Brain microvascular endothelial cell (primary cell): ENCODE results near the gene EPN2.
A peak's percentile ranks its signal among the peaks of the same experiment; 100 is the strongest.

Experiments
- DNase-seq: peaks from one replicate; pipeline ENCODE4 v3.0.0-alpha.2; 2020
- H3K27ac ChIP-seq: fragments of 250-450 bp; sonication (Bioruptor Pico); 2 replicates; pipeline ENCODE4 v1.5.1; 2020; ENCODE audit warnings: mild to moderate bottlenecking, moderate library complexity
- H3K27me3 ChIP-seq: fragments of 250-450 bp; sonication (Bioruptor Pico); replicated peaks from 2 replicates; pipeline ENCODE4 v1.5.1; 2020; ENCODE audit warnings: mild to moderate bottlenecking
- H3K36me3 ChIP-seq: fragments of 250-450 bp; sonication (Bioruptor Pico); replicated peaks from 2 replicates; pipeline ENCODE4 v1.5.1; 2020; ENCODE audit warnings: mild to moderate bottlenecking
- H3K4me3 ChIP-seq: 2 replicates; pipeline ENCODE4 v1.5.1; 2011; ENCODE audit warnings: low read depth, mild to moderate bottlenecking, control low read depth, low read length, moderate library complexity
- in situ Hi-C: cut with HindIII; loops from 2 replicates; pipeline ENCODE4 v1.10.0; 2017; ENCODE audit warnings: low sequenced_read_pairs, low pct_ligation_motif_present
- TF ChIP-seq, protein P1 (sequence below): IDR thresholded peaks from 2 replicates; pipeline ENCODE4 v1.5.1; 2011; ENCODE audit warnings: low read depth, mild to moderate bottlenecking, moderate library complexity, low read length, control low read depth, inconsistent platforms; ENCODE audit errors: missing control alignments

Gene EPN2

GRCh38 chr17:19335951-19336631, 98.9 kb downstream of the EPN2 start:
- no peak overlapping the region for H3K4me3 ChIP-seq
- no peak overlapping the region for H3K27ac ChIP-seq
- in situ Hi-C loops = no loop called here
- DNase-seq = no peak
- TF ChIP-seq, protein P1, sequence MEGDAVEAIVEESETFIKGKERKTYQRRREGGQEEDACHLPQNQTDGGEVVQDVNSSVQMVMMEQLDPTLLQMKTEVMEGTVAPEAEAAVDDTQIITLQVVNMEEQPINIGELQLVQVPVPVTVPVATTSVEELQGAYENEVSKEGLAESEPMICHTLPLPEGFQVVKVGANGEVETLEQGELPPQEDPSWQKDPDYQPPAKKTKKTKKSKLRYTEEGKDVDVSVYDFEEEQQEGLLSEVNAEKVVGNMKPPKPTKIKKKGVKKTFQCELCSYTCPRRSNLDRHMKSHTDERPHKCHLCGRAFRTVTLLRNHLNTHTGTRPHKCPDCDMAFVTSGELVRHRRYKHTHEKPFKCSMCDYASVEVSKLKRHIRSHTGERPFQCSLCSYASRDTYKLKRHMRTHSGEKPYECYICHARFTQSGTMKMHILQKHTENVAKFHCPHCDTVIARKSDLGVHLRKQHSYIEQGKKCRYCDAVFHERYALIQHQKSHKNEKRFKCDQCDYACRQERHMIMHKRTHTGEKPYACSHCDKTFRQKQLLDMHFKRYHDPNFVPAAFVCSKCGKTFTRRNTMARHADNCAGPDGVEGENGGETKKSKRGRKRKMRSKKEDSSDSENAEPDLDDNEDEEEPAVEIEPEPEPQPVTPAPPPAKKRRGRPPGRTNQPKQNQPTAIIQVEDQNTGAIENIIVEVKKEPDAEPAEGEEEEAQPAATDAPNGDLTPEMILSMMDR = no peak
- no peaks in the 10 kb centered on the region for H3K27me3 ChIP-seq
- no peaks in the 10 kb centered on the region for H3K36me3 ChIP-seq

DNA sequence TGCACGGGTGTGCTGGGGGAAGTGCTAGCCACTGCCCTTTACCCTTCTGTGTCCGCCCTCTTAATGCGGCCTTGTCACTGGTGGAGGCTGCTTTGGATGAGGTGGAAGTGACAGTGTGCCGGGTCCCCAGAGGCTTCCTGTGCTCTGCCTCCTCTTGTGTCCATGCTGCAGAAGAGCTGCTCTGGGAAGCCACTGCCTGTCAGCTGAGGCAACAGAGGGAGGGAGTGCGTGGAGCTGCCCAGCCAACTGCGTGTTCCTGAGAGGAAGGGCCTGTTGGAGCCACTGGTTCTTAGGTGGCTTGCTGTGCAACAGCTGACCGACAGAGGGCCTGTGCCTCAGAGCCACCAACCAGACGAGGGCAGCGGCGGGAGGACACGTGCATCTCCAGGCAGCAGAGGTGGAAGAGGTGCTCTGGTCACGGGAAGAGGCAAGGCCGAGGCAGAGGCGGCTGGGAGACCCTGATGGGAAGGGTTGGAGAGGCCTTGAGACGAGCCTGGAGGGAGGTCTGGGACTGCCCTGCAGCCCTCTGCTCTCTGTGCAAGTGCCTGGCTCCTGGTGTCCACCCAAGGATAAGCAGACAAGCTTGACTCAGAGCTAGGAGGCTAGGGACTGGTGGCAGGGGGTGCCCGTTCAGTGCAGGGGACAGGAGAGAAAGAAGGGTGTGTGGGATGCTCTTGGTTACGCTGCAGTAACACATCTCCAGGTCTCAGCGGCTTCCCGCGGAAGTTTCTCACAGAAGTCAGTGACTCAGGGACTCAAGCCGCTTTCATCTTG, 100.0 kb downstream of the EPN2 start:
- TF ChIP-seq, protein P1 = peak; percentile 93
- Histone ChIP-seq H3K36me3 (no peaks in the 10 kb centered on the region), H3K27me3 (no peaks in the 10 kb centered on the region), H3K4me3 (no peak overlapping the region), H3K27ac (no peak overlapping the region)
- in situ Hi-C loops = no loop called here
- DNase-seq = peak; percentile 57

DNA sequence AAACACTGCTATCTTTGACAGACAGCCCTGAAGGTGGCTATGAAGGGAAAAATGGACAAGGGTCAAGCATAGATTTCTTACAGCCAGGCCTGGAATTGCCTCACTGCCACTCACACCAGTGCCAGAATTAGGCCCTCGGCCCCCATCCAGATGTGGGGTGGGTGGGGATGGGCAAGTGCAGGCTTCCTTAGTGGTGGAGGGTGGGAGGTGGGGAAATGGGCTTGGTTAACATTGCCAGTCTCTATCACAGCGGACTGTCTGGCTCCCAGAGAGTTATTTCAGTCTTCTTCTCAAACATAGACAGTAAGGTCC, 100.5 kb downstream of the EPN2 start:
- TF ChIP-seq, protein P1 = no peak
- Histone ChIP-seq H3K27ac (no peak overlapping the region), H3K4me3 (no peak overlapping the region), H3K27me3 (no peaks in the 10 kb centered on the region), H3K36me3 (no peaks in the 10 kb centered on the region)
- in situ Hi-C loops = no loop called here
- DNase-seq = no peak

DNA sequence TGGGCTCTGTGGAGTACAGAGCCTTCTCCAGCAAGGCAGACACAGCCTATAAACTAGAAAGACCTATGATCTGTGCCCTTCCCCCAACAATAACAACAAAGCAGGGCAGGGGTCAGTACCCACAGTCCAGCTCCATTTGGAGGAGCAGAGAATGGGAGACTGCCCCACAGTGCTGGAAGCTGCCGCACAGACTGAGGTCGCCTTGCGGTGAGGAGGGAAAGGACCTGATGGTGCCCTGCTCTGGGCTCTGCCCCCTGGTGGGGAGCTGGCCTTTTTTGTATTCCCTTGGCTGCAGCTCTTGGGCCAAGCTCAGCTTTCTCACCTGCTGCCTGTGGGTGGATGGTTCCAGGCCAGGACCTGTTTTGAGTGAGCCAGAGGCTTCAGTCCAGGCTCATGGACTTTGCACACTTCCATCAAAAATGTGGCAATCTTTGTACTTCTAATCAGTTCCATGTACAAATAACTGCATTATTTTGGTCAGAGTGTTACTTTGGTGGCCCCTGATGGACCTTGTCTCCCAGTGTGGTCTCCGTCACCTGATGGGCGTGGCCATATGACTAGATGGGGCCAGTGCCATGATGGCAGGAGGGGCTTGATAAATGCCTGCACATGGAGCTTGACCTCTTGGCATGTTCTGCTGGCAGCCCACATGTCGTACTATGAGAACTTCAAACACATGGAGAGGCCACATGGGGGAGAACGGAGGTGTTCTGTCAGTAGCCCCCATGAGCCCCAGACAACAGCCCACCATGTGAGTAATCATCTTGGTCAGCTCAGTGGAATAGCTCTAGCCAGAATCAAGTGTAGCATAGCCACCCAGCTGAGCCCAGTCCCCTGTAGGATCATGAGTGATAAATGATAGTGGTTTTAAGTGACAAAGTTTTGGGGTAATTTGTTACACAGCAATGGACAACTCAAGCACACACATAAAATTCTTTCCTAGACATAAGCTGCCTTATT, 101.1 kb downstream of the EPN2 start:
- Histone ChIP-seq H3K36me3 (no peaks in the 10 kb centered on the region), H3K27me3 (no peaks in the 10 kb centered on the region), H3K4me3 (no peak overlapping the region), H3K27ac (no peak overlapping the region)
- TF ChIP-seq, protein P1 = peak; percentile 85
- no peak for DNase-seq
- in situ Hi-C loops = no loop called here

GRCh38 chr17:19339341-19339815, 102.2 kb downstream of the EPN2 start:
- H3K4me3 ChIP-seq = no peak overlapping the region
- H3K27ac ChIP-seq = no peak overlapping the region
- no peaks in the 10 kb centered on the region for H3K36me3 ChIP-seq
- in situ Hi-C loops = no loop called here
- TF ChIP-seq, protein P1 = no peak
- no peaks in the 10 kb centered on the region for H3K27me3 ChIP-seq
- no peak for DNase-seq
